Ovary (tissue), 3 donors: Measurements from ENCODE around the gene TNK2.

ENCODE experiments used
- CTCF ChIP-seq, 3 donors: fragments of 450-650 bp in 2 of 3; fragments of 200-600 bp in 1 of 3; IDR thresholded peaks; one replicate each; pipeline versions ENCODE4 v1.5.1 to v1.8.0; 2016 to 2022; ENCODE audit warnings: antibody characterized with exemption in 3 of 3, mild to moderate bottlenecking in 1 of 3
- EP300 ChIP-seq: sonication (generic); formaldehyde crosslinking; IDR thresholded peaks from one replicate; pipeline ENCODE4 v1.6.1; 2017; ENCODE audit warnings: antibody characterized with exemption
- POLR2A ChIP-seq: fragments of 450-650 bp; IDR thresholded peaks from one replicate; pipeline ENCODE4 v1.6.1; 2017; ENCODE audit warnings: antibody characterized with exemption, mild to moderate bottlenecking, moderate library complexity
- donor health status: DM: no; HTN: no; CAD: no.

- TF ChIP-seq CTCF (IDR thresholded peaks at IDR 0.05) (no peak), POLR2A (no peak), EP300 (no peak)
Observed at GRCh38 chr3:195883160-195883559, 25.2 kb downstream of the TNK2 start.
